ENCODE data around the gene TEX10.

DNA sequence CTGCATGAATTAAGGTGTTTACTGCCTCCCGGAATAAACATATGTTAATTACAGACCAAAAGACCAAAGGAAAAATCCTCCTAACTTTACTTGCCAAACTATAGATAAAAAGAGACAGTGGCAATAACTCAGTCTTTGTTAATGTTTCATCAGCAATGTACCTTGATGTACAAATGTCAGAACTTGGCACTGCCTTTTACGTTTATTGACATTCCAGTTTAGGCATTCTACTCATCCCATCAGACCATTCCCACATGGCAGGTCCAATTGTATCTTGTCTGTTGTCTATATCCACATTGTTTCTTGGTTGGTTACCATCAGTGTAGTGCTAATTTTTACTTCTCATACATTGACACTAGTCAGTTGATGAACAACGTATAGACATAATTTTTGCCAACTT, 85.5 kb downstream of the TEX10 start:
- TF ChIP-seq POLR2A (IDR thresholded peaks at IDR 0.05) (no peak), CTCF (IDR thresholded peaks at IDR 0.05) (no peak), POLR2AphosphoS5 (IDR thresholded peaks at IDR 0.05) (no peak), EP300 (IDR thresholded peaks at IDR 0.05) (no peak)
